HCT116 (cell line): ENCODE measurements around the gene BANF1. TPM values are rescaled to one million over a fixed set of nuclear protein-coding genes. Genes with fewer than 3 reads are reported as not detected.

Source experiments
- ATAC-seq: fragments of 200-7000 bp; cut with Tn5 transposase; 2 replicates; pipeline ENCODE4 v1.9.1; 2020; ENCODE audit warnings: mild to moderate bottlenecking, moderate library complexity
- BruUV-seq: library from RNA; stranded (reverse); fragments of 400-500 nt; replicated peaks from 2 replicates; lab custom pipeline; 2021; lab: Mats Ljungman, UMichigan
- CTCF ChIA-PET: fragments of 300-600 bp; sonication (Branson Sonifier 250); formaldehyde crosslinking; loops from one replicate; lab custom pipeline; 2021; ENCODE audit warnings: antibody characterized with exemption; lab: Charles Lee
- POLR2A ChIA-PET: fragments of 300-600, 350-600 bp; sonication (Branson Sonifier 250); formaldehyde crosslinking; loops from one replicate; lab custom pipeline; 2021; ENCODE audit warnings: antibody characterized with exemption; lab: Charles Lee
- RAD21 ChIA-PET, 2 experiments: fragments of 300-600 bp; sonication (Branson Sonifier 250); formaldehyde crosslinking; loops; one replicate each; lab custom pipeline; 2023; ENCODE audit warnings: low total read pairs in 2 of 2; ENCODE audit not compliant: uncharacterized antibody in 2 of 2, unreplicated experiment in 2 of 2, low non-redundant PET in 1 of 2; lab: Charles Lee
- DNase-seq: peaks from one replicate; pipeline ENCODE4 v3.0.0-alpha.2; 2010; ENCODE audit warnings: low read depth, low spot score
- H2AFZ ChIP-seq: fragments of 200-600 bp; shearing (Covaris generic), sonication (generic); 2 replicates; pipeline ENCODE4 v1.6.1; 2017; ENCODE audit warnings: low read depth, mixed run types, mixed read lengths, antibody characterized with exemption, low read length; ENCODE audit not compliant: poor library complexity, severe bottlenecking
- H3K27ac ChIP-seq: 2 replicates; pipeline ENCODE4 v1.5.1; 2012; ENCODE audit warnings: low read depth, low read length
- H3K27me3 ChIP-seq: fragments of 200-600 bp; sonication (generic); 2 replicates; pipeline ENCODE4 v1.6.1; 2016; ENCODE audit warnings: mixed run types, low read length, mixed read lengths; ENCODE audit not compliant: insufficient read depth
- H3K36me3 ChIP-seq, 2 experiments: fragments of 200-500 bp in 1 of 2; fragments of 200-600 bp in 1 of 2; sonication (Bioruptor generic) in 1 of 2; sonication (generic) in 1 of 2; 2 replicates each; pipeline versions ENCODE4 v1.5.1 to v1.6.1; 2014 to 2016; ENCODE audit warnings: low read length in 2 of 2, inconsistent platforms in 1 of 2, mixed read lengths in 1 of 2, mixed run types in 1 of 2; ENCODE audit not compliant: insufficient read depth in 2 of 2, control insufficient read depth in 1 of 2
- H3K4me1 ChIP-seq, 2 experiments: fragments of 200-600 bp in 1 of 2; sonication (generic) in 1 of 2; 2 replicates each; pipeline versions ENCODE4 v1.5.1 to v1.6.1; 2012 to 2017; ENCODE audit warnings: low read length in 2 of 2, inconsistent platforms in 1 of 2, mild to moderate bottlenecking in 1 of 2, mixed read lengths in 1 of 2, mixed run types in 1 of 2, moderate library complexity in 1 of 2; ENCODE audit not compliant: insufficient read depth in 2 of 2, control insufficient read depth in 1 of 2
- H3K4me2 ChIP-seq: fragments of 200-600 bp; sonication (generic); 2 replicates; pipeline ENCODE4 v1.6.1; 2017; ENCODE audit warnings: mixed run types, low read length, mixed read lengths
- H3K4me3 ChIP-seq, 2 experiments: fragments of 200-600 bp in 1 of 2; sonication (generic) in 1 of 2; replicated peaks in 1 of 2; 2 replicates each; pipeline ENCODE4 v1.5.1; 2011 to 2016; ENCODE audit warnings: low read length in 2 of 2, control low read depth in 1 of 2, low read depth in 1 of 2, mild to moderate bottlenecking in 1 of 2, mixed read lengths in 1 of 2, mixed run types in 1 of 2
- H3K79me2 ChIP-seq: fragments of 200-600 bp; sonication (generic); 2 replicates; pipeline ENCODE4 v1.6.1; 2017; ENCODE audit warnings: mild to moderate bottlenecking, mixed run types, low read length, moderate library complexity, mixed read lengths; ENCODE audit not compliant: insufficient read depth
- H3K9ac ChIP-seq: fragments of 200-600 bp; sonication (generic); 2 replicates; pipeline ENCODE4 v1.6.1; 2016; ENCODE audit warnings: low read length, mixed read lengths
- H3K9me2 ChIP-seq: fragments of 200-600 bp; sonication (generic), shearing (Covaris generic); 2 replicates; pipeline ENCODE4 v1.6.1; 2017; ENCODE audit warnings: mixed run types, mild to moderate bottlenecking, moderate library complexity; ENCODE audit not compliant: insufficient read depth
- H3K9me3 ChIP-seq, 2 experiments: fragments of 200-500 bp in 1 of 2; fragments of 200-600 bp in 1 of 2; sonication (Bioruptor generic) in 1 of 2; sonication (generic) in 1 of 2; 2 replicates each; pipeline ENCODE4 v1.6.1; 2014 to 2017; ENCODE audit warnings: low read length in 2 of 2, mixed read lengths in 2 of 2, inconsistent platforms in 1 of 2, low read depth in 1 of 2, mild to moderate bottlenecking in 1 of 2, mixed run types in 1 of 2, moderate library complexity in 1 of 2; ENCODE audit not compliant: control insufficient read depth in 1 of 2, insufficient read depth in 1 of 2
- H4K20me1 ChIP-seq: fragments of 200-600 bp; sonication (generic), shearing (Covaris generic); 2 replicates; pipeline ENCODE4 v1.6.1; 2017; ENCODE audit warnings: mixed run types, mild to moderate bottlenecking, moderate library complexity; ENCODE audit not compliant: insufficient read depth
- CBX3 ChIP-seq: IDR thresholded peaks from 2 replicates; pipeline ENCODE4 v1.6.1; 2012; ENCODE audit warnings: low read depth
- EGR1 ChIP-seq: IDR thresholded peaks from 2 replicates; pipeline ENCODE4 v1.6.1; 2012; ENCODE audit warnings: low read depth
- JUND ChIP-seq: IDR thresholded peaks from 2 replicates; pipeline ENCODE4 v1.6.1; 2012
- POLR2AphosphoS5 ChIP-seq: IDR thresholded peaks from 2 replicates; pipeline ENCODE4 v1.6.1; 2011; ENCODE audit warnings: mild to moderate bottlenecking, low read depth, low read length, moderate library complexity
- TCF7L2 ChIP-seq: IDR thresholded peaks from 2 replicates; pipeline ENCODE4 v1.7.0; 2011; ENCODE audit warnings: borderline replicate concordance, inconsistent platforms; ENCODE audit not compliant: insufficient read depth, insufficient read length; ENCODE audit errors: extremely low read depth
- ZFX ChIP-seq: fragments of 450-650 bp; IDR thresholded peaks from 2 replicates; pipeline ENCODE4 v1.6.1; 2017
- intact Hi-C: fragments of 100-400 bp; cut with micrococcal nuclease; formaldehyde crosslinking; loops from 2 replicates; pipeline ENCODE4 v1.10.0; 2022
- total RNA-seq: library from RNA; stranded (reverse); gene quantifications from one replicate; pipeline ENCODE4 v1.2.1, GENCODE V29; 2021; ENCODE audit not compliant: unreplicated experiment
- TF ChIP-seq, protein P1 (sequence below): IDR thresholded peaks from 2 replicates; pipeline ENCODE4 v1.6.1; 2011; ENCODE audit warnings: mild to moderate bottlenecking, low read length, moderate library complexity; ENCODE audit not compliant: insufficient replicate concordance; ENCODE audit errors: extremely low read depth
- TF ChIP-seq, protein P2 (sequence below): IDR thresholded peaks from 2 replicates; pipeline ENCODE4 v1.6.1; 2012
- TF ChIP-seq, protein P3 (sequence below), 3 experiments: fragments of 200-600 bp in 1 of 3; sonication (generic) in 1 of 3; IDR thresholded peaks in 2 of 3; conservative IDR thresholded peaks in 1 of 3; 2 replicates each; pipeline ENCODE4 v1.5.1; 2012 to 2017; ENCODE audit warnings: low read depth in 2 of 3, low read length in 2 of 3, antibody characterized with exemption in 1 of 3, borderline replicate concordance in 1 of 3, control low read depth in 1 of 3, mild to moderate bottlenecking in 1 of 3, mixed read lengths in 1 of 3, mixed run types in 1 of 3, moderate library complexity in 1 of 3; ENCODE audit not compliant: insufficient read depth in 1 of 3
- TF ChIP-seq, protein P4 (sequence below): IDR thresholded peaks from 2 replicates; pipeline ENCODE4 v1.6.1; 2012; ENCODE audit warnings: low read depth

BANF1 gene
- total RNA-seq, 1 experiment from 2014 or later: 356 TPM

DNA sequence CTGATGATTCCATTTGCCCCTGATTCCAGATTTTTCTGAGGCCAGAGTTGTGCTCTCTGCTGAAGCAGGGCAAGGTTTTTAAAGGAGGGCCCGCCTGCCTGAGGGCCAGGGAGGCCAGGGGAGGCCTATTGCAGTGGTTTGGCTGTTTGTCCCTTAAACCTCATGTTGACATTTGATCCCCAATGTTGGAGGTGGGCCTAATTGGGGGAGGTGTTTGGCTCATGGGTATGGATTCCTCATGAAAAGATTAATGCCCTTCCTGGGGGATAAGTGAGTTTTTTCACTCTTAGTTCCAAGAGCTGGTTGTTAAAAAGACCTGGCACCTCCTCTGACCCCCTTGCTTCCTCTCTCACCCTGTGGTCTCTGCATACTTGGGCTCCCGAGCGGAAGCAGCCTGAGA is 37.5 kb downstream of the BANF1 start:
- ATAC-seq (no peak), DNase-seq (no peak)
- CTCF ChIA-PET: no interaction called here
- Histone ChIP-seq H3K9me2 (no peaks in the 10 kb centered on the region), H3K9ac (no peak overlapping the region), H3K79me2 (no peaks in the 10 kb centered on the region), H3K27ac (no peak overlapping the region), H3K36me3 (no peaks in the 10 kb centered on the region), H2AFZ (no peak overlapping the region), H3K4me1 (peaks cover 0 to 1% of the 10 kb centered on the region in 2 experiments; a peak in 2 of 4 replicates), H3K9me3 (no peaks in the 10 kb centered on the region), H3K4me2 (no peak overlapping the region), H3K27me3 (no peaks in the 10 kb centered on the region), H3K4me3 (no peak overlapping the region), H4K20me1 (no peaks in the 10 kb centered on the region)
- TF ChIP-seq ZFX (no peak), CBX3 (no peak), EGR1 (no peak), POLR2AphosphoS5 (no peak), JUND (no peak), TCF7L2 (no peak)
- TF ChIP-seq, protein P1, sequence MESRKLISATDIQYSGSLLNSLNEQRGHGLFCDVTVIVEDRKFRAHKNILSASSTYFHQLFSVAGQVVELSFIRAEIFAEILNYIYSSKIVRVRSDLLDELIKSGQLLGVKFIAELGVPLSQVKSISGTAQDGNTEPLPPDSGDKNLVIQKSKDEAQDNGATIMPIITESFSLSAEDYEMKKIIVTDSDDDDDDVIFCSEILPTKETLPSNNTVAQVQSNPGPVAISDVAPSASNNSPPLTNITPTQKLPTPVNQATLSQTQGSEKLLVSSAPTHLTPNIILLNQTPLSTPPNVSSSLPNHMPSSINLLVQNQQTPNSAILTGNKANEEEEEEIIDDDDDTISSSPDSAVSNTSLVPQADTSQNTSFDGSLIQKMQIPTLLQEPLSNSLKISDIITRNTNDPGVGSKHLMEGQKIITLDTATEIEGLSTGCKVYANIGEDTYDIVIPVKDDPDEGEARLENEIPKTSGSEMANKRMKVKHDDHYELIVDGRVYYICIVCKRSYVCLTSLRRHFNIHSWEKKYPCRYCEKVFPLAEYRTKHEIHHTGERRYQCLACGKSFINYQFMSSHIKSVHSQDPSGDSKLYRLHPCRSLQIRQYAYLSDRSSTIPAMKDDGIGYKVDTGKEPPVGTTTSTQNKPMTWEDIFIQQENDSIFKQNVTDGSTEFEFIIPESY: no peak
- TF ChIP-seq, protein P2, sequence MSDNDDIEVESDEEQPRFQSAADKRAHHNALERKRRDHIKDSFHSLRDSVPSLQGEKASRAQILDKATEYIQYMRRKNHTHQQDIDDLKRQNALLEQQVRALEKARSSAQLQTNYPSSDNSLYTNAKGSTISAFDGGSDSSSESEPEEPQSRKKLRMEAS: no peak
- TF ChIP-seq, protein P3, sequence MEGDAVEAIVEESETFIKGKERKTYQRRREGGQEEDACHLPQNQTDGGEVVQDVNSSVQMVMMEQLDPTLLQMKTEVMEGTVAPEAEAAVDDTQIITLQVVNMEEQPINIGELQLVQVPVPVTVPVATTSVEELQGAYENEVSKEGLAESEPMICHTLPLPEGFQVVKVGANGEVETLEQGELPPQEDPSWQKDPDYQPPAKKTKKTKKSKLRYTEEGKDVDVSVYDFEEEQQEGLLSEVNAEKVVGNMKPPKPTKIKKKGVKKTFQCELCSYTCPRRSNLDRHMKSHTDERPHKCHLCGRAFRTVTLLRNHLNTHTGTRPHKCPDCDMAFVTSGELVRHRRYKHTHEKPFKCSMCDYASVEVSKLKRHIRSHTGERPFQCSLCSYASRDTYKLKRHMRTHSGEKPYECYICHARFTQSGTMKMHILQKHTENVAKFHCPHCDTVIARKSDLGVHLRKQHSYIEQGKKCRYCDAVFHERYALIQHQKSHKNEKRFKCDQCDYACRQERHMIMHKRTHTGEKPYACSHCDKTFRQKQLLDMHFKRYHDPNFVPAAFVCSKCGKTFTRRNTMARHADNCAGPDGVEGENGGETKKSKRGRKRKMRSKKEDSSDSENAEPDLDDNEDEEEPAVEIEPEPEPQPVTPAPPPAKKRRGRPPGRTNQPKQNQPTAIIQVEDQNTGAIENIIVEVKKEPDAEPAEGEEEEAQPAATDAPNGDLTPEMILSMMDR (IDR thresholded peaks at IDR 0.05 in 2 of 3, conservative IDR thresholded peaks at IDR 0.05 in 1 of 3; ENCODE audit: borderline replicate concordance in 1 of 3, insufficient read depth in 1 of 3, low read depth in 2 of 3, low read length in 2 of 3): no peak
- TF ChIP-seq, protein P4, sequence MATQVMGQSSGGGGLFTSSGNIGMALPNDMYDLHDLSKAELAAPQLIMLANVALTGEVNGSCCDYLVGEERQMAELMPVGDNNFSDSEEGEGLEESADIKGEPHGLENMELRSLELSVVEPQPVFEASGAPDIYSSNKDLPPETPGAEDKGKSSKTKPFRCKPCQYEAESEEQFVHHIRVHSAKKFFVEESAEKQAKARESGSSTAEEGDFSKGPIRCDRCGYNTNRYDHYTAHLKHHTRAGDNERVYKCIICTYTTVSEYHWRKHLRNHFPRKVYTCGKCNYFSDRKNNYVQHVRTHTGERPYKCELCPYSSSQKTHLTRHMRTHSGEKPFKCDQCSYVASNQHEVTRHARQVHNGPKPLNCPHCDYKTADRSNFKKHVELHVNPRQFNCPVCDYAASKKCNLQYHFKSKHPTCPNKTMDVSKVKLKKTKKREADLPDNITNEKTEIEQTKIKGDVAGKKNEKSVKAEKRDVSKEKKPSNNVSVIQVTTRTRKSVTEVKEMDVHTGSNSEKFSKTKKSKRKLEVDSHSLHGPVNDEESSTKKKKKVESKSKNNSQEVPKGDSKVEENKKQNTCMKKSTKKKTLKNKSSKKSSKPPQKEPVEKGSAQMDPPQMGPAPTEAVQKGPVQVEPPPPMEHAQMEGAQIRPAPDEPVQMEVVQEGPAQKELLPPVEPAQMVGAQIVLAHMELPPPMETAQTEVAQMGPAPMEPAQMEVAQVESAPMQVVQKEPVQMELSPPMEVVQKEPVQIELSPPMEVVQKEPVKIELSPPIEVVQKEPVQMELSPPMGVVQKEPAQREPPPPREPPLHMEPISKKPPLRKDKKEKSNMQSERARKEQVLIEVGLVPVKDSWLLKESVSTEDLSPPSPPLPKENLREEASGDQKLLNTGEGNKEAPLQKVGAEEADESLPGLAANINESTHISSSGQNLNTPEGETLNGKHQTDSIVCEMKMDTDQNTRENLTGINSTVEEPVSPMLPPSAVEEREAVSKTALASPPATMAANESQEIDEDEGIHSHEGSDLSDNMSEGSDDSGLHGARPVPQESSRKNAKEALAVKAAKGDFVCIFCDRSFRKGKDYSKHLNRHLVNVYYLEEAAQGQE: no peak
- POLR2A ChIA-PET: no interaction called here
- BruUV-seq: no TSS peak
- RAD21 ChIA-PET: no interaction called here
- intact Hi-C loops: no loop called here
